ENCODE measurements around the gene GLP2R.

- TF ChIP-seq CTCF (IDR thresholded peaks at IDR 0.05) (no peak), POLR2A (IDR thresholded peaks at IDR 0.05) (no peak), EP300 (IDR thresholded peaks at IDR 0.05) (no peak)
Measured at GRCh38 chr17:9816472-9816871, 9.3 kb upstream of the GLP2R start.
